NCI-H345 treated with DMSO at 0.1 percent for 48 hours (cell line): ENCODE measurements around the gene EXOC6B.
"Not testable (repeated sequence)": the region's sequence is repeated elsewhere in the genome, so short reads cannot be mapped to it uniquely, and the experiment has no call there.

ENCODE experiments used
- DNase-seq: peaks from one replicate; lab custom pipeline; 2025; ENCODE audit not compliant: unreplicated experiment; lab: John Stamatoyannopoulos, UW

The EXOC6B gene

DNA sequence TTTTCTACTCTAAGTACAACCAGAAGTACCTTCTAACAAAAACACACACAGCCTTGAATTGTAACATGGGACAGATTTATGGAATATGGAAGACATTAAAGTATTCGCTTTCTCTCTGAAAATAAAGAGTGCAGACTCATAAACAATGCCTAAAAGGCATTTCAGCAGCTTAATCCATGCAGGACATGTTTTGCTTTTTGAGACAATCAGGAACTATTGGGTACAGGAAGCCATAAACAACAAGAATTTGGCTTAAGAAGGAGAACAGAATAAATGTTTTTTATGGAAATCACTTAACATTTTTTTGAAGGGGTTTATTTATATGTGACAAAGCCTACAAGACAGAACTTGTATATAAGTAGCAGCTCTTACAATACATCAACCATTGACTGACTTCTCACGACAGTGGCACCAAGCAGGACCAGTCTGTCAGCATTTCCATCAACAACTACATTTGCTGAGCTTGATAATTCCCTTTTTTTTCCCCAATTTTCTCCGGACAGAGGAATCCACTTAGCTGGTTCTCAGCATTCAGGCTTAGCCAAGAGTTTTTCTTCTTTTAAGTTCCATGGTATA is 140.1 kb downstream of the EXOC6B start:
- DNase-seq: no peak

DNA sequence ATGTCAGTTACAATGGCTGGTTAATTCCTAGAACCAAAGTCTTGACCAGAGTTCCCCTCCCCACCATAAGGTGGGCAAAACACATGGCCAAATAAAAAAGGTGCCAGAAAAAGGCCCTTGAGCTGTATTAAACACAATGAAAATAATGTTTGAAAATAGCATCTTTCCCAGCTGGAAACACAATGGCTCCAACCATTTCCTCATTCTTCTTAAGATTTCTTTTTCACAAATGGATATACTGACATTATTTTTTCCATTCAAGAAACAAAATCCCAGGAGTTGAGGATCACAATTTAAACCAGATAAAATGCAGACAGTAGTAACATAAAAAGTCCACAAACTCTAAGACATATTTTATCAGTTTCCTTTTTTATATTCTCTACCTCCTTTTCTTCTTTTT is 143.8 kb downstream of the EXOC6B start:
- DNase-seq: no peak

DNA sequence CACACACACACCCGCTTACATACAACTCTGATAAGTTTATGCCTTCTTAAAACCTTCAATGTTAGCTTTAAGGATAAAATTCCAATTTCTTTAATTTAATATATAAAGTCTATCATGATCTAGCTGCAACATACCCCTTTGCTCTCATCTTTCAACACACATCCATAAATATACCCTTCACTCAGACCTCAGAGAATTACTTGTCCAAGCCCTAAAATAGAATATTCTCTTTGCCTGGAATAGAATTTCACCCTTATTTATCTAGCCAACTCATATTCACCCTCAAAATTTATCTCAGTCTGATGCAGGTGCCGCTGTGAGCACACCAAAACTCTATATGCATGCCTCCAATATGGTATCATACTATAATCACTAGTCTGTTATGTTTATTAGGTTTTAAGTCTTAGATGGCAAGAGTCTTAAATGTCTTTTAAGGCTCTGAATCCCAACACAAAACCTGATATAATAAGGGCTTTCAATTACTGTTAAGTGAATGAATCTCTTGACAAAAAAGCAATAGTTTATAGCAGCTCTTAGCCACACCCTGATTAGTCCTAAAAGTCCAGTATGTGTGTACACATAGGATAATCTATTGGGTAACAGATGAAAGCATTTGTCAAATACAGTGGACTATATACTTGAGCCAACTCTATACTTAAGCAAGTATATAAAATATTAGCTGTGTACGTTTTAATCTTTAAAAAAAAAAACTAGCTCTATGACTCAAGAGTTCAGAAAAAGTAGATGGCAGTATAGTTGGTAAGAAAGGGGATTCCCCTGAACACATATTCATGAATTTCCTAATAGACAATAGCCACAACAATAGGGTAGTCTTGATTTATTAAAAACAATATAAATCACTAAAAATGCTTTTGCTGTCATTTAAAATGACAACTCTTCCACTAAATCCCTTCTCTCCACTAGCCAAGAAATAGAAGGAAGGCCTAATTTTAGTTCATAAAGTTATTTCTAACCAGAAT is 144.5 kb downstream of the EXOC6B start:
- no peak for DNase-seq

DNA sequence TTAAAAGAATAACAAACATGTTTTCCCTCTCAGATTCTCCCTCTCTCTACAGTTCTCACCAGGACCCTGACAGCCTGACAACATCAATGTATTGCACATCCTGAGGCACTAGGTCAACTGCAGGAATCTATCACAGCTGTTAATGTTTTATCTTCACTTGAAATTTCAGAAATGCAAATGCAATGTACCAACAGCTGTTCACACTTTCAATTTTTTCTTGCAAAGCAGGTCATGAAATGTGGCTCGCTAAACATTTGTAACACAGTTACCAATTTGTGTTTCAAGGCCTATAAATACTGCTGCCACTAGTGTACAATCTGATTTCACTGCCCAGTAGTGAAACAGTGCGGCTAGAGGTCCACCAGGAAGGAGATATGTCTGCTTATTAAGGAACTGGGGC is 147.8 kb downstream of the EXOC6B start:
- no peak for DNase-seq

DNA sequence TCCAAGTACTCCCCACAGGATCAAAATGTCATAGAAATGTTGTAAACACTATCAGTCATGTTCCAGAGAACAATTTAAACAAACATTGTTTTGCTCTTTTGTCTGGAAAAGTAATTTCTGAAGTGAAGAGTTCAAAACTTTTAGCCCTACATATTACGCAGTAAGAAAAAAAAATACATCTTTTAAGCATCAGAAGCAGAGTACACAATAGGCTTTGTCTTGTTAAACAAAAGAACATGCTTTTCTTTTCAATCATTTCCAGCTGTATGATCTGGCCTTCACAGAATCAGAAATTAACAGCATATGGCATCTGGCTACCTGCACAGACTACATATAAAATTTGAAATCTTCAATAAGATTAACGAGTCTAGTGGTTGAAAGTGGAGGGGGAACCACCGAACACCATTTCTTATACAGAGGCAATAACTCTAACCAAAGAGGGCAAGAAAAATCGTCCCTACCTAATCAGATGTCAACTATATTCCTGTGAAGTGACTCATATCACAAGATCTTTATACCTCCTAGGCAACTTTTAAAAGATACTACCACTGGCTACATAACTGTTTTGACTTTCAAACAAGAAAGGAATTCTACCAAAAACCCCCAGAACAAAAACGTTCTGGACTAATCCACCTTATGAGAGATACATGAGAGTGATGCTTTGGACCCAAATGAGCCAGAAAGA is 149.3 kb downstream of the EXOC6B start:
- no peak for DNase-seq

DNA sequence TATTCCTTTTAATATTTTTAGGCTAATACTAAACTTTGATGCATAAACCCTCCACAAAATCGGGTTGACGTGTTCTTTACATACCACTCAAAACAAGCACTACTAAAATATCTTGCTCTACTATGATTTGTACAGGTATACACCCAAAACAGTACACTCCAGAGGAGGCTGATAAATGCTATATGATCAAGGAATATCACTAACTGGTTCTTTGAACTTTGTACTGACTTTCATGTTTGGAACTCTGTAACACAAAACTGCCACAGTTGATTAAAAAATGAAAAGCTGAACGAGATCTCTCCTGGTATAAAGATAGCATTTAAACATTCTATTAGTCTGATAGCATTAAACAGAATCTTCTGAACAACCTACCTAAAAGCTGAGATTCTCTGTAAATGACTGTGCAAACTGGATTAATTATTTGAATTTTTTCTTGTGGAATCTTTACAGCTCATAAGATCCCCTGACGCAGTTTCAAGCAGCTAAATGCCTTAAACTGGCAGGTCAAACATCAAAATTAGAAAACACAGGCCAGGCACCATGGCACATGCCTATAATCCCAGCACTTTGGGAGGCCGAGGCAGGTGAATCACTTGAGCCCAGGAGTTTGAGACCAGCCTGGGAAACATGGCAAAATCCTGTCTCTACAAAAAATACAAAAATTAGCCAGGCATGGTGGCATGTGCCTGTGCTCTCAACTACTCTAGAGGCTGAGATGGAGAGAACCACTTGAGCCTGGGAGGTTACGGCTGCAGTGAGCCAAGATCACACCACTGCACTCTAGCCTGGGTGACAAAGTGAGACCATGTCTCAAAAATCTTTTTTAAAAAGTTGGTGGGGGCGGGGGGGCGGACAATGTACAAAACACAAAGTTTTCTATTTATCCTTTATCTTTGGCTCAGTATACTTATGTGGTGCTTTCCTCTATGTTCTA is 150.6 kb downstream of the EXOC6B start:
- no peak for DNase-seq

DNA sequence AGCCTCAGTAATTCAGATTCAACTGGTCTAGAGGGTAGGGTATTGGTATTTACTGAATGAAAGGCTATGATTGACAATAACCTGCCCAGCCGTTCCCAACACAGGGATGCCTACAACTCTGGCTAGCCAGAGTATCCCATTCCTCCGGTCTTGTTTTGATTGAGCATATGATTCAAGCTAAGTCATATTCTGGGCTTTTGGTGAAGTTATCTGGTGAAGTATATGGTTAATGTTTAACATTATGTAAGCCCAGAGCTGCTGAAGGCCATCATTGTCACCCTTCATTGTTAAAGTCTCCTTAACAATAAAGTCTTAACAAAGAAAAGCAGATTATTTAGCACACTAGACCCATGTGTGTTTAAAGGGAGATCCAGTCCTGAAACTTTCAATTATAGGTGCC is 152.6 kb downstream of the EXOC6B start:
- no peak for DNase-seq

DNA sequence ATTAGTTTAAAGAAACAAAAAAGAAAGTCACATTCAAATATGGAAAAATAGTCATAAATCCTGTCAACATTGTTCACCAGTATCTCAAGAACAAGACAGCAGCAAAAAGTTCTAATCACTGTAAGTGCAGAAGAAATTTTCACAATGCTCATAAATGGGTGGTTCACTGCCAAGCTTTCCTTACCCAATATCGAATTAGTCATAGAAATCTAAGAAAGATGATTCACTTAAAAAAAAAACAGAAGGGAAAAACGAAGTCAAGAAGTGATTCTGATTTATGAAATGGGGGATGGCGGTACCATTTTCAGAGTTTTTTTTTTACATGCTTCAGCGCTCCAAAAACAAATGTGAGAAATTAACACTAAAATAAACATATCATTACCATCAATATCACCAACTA is 156.7 kb downstream of the EXOC6B start:
- DNase-seq: no peak

DNA sequence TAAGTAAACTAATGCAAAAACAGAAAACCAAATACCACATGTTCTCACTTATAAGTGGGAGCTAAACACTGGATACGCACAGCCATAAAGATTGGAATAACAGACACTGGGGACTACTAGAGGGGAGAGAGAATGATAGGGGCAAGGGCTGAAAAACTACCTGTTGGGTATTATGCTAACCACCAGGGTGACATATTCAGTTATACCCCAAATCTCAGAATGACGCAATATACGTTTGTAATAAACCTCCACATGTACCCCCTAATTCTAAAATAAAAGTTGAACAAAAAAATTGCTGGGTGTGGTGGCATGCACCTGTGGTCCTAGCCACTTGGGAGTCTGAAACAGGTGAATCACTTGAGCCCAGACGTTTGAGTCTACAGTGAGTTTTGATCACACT is 157.2 kb downstream of the EXOC6B start:
- no peak for DNase-seq

DNA sequence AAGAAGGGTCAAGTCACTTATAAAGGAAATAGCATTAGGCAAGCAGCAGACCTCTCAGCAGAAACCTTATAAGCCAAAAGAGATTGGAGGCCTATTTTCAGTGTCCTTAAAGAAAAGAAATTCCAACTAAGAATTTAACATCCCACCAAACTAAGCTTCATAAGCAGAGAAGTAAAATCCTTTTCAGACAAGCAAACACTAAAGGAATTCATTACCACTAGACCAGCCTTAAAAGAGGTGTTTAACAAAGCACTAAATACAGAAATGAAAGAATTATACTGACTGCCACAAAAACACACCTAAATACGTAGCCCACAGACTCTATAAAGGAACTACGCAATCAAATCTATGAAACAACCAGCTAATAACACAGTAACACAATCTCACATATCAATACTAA is 160.4 kb downstream of the EXOC6B start:
- no peak for DNase-seq

DNA sequence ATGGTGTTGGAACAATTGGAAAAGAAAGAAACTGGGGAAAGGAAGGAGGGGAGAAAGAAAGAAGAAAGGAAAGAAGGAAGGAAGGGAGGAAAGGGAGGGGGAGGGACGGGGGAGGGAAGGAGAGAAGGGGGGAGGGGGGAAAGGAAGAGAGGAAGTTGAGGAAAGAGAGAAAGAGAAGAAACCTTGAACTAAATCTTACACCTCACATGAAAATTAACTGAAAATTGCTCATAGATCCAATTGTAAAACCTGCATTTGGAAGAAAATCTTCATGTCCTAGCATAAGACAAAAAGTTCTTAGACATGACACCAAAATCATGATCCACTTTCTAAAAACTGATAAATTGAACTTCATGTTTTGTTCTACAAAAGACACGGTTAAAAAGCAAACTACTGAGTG is 163.8 kb downstream of the EXOC6B start:
- no peak for DNase-seq

DNA sequence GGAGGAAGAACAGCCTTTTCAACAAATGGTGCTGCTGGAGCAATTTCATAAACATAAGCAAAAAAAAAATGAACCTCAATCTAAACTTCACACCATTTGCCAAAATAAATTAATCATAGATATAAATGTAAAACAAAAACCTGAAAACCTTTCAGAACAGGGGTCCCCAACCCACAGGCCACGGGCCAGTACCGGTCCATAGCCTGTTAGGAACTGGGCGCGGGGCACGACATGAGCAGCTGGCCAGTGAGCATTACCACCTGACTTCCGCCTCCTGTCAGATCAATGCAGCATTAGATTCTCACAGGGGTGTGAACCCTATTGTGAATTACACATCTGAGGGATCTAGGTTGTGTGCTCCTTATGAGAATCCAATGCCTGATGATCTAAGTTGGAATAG is 176.0 kb downstream of the EXOC6B start:
- DNase-seq: no peak

DNA sequence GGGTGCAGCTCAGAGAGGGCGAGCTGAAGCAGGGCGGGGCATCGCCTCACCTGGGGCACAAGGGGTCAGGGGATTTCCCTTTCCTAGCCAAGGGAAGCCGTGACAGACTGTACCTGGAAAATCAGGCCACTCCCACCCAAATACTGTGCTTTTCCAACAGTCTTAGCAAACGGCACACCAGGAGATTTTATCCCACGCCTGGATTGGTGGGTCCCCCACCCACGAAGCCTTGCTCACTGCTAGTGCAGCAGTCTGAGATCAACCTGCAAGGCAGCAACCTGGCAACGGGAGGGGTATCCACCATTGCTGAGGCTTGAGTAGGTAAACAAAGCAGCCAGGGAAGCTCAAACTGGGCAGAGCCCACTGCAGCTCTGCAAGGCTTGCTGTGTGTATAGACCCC is 184.6 kb downstream of the EXOC6B start:
- DNase-seq: not testable (repeated sequence)

DNA sequence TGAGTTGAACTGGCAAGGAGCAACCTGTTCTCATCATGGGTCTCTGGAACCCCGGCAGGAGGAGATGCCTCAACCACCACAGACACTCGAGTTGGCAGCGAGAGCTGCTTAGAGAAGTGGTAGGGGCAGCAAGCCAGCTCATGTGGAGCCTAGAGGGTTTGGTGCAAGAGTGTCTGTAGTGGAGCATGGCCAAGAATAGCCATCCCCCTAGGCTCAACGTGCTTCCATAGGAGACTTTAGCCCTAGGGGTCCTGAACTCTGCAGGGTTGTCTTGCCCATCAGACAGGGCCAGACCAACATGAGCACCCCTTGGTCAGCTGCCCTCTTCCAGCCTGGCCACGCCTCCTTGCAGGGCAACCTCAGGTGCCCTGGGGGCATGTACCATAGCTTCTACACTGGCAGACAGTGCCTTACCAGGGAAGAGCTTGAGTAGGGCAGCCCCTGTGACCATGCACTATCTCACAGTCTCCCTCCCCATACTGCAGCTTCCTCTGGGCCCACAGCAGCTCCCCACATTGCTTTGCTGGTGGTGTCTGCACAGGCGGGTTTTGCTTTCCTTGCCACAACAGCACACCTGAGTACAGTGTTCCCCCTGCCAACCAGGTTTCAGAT is 187.1 kb downstream of the EXOC6B start:
- DNase-seq: no peak

DNA sequence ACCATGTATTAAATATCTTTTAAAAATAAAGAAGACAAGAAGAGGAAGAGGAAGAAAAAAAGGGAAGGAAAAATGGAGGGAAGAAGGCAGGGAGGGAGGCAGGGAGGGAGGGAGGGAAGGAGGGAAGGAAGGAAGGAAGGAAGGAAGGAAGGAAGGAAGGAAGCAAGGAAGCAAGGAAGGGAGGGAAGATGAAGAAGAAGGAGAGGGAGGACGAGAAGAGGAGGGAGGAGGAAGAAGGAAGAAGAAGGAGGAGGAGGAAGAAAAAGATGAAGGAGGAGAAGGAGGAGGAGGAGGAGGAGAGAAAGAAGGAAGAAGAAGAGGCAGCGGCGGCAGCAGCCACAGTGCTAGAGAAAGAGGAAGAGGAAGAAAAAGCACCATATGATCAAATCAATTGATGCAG is 189.6 kb downstream of the EXOC6B start:
- no peak for DNase-seq

DNA sequence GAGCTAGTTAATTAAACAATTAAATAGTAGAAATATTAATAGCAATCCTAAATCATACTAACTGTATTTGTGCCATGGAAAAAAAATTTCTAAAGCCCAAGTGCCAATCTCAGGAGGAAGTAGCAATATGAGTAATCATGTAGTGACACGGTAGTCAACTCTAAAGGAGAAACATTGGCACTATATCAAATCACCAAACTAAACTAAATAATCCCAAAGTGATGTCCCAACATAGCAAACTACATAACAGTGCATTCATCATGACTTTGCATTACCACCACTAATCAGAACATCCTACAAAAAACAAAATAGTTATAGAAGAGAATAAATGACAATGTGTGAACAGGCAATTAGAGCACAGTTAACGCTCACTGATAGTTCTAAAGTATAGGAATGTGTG is 195.1 kb downstream of the EXOC6B start:
- DNase-seq: no peak

DNA sequence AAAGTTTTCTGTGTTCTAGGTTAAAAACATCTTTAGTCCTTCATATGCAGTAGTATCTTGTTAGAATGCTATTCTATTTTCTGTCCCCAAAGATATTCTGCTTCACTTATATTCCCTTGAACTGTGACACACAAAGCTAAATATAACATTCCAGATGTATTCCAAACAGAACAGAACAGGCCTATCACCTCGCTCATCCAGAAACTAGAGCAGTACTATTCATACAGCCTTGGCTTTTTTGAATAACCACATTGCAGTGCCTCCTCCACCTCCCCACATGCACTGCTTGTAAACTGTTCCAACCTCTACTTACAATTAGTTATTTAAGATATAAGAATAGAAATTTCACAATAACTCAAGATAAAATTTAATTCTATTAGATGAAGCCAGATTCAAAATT is 196.8 kb downstream of the EXOC6B start:
- no peak for DNase-seq

DNA sequence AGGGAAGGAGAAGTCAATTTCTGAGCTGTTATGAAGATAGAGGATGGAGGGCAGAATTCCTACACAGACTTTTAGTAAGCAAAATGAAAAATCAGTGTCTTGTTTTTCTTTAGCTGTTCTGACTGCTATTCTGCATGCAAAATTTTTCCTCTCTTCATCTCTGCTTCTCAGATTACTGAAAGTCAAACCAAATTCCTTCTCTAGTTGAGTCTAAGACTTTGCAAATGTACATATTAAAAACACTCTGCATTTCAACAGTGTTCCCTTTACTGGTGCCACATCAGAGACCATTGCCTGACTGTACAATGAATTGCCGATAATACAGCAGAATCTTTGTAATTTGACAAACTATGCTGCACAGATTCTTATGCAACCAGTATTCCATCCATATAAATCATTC is 198.8 kb downstream of the EXOC6B start:
- DNase-seq: no peak

DNA sequence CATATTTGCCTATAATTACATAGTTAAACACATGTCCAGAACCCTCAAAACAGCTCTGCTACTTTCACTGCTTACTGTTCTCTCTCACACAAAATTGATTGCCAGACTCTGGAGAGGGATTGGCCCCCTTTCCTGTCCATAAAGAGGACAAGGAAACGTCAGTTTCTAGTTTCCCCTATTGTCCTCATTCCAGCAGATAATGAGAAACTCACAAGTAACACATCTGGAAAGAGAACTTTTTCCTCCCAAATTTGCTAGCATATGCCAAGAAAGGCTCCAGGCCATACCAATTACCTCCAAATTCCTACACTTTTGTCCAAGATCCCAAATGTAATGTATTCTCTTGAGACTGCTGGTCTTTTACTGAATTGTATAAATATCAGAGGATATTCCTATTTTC is 200.5 kb downstream of the EXOC6B start:
- no peak for DNase-seq

DNA sequence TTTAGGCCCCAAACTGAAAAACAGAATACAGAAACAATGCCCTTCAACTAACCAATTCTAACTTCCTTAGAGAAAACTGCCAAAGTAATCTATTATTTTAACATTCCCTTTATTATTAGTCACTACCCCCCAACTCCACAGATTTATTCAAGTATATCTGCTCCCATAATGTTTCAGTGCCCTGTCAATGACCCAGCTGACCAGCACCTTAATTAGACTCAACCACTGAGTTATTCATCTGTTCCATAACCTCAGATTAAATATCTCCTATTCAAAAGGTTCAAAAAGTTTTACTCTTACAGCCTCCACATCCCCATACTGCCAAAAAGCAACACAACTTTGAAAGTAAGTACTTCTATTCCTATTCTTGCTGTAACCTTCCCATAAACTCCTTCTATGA is 202.4 kb downstream of the EXOC6B start:
- DNase-seq: no peak

DNA sequence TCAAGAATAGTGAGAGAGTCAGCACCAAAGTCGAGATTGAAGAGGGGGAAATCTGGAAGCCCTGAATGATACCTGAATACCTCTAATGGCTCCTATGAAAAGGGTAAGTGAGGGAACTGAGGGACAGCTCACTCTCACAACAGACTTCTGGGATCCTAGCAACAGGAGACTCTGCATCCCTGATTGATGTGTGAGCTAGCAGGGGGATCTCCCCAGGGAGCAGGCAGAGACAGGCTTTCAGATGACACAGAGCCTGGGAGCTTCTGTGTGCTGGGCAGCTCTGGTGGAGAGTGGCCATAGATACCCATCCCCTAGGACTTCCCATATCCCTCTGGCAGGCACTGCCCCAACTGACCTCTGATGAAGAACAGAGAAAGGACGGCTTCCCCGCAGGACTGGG is 206.2 kb downstream of the EXOC6B start:
- no peak for DNase-seq
